B cell (primary cell): ENCODE measurements around the gene IRF9. TPM values are rescaled to one million over a fixed set of nuclear protein-coding genes. Genes with fewer than 3 reads are reported as not detected.
A peak's percentile ranks its signal among the peaks of the same experiment; 100 is the strongest.

Experiments
- ATAC-seq: fragments of 200-7000 bp; cut with Tn5 transposase; one replicate; pipeline ENCODE4 v1.10.0; 2021; ENCODE audit warnings: low read depth, mild to moderate bottlenecking, moderate number of reproducible peaks, moderate library complexity
- CTCF ChIA-PET: fragments of 350-600 bp; sonication (Branson Sonifier 250); formaldehyde crosslinking; loops from one replicate; lab custom pipeline; 2021; ENCODE audit warnings: antibody characterized with exemption, inconsistent platforms; lab: Charles Lee
- POLR2A ChIA-PET: fragments of 350-600 bp; sonication (Branson Sonifier 250); formaldehyde crosslinking; loops from one replicate; lab custom pipeline; 2021; ENCODE audit warnings: antibody characterized with exemption; lab: Charles Lee
- DNase-seq: peaks from one replicate; pipeline ENCODE4 v3.0.0; 2013
- H2AFZ ChIP-seq: 2 replicates; pipeline ENCODE4 v1.6.1; 2012; ENCODE audit warnings: mild to moderate bottlenecking, low read depth, low read length; ENCODE audit not compliant: insufficient read depth, poor library complexity, severe bottlenecking
- H3K27ac ChIP-seq, 2 donors: 1 replicate in 1 of 2; 2 replicates in 1 of 2; pipeline ENCODE4 v1.5.1; 2012 to 2013; ENCODE audit warnings: low read length in 2 of 2, mild to moderate bottlenecking in 2 of 2, moderate library complexity in 1 of 2
- H3K27me3 ChIP-seq, 4 experiments: fragments of 200-600 bp in 1 of 4; sonication (generic) in 1 of 4; replicated peaks in 1 of 4; 1 replicate in 2 of 4; 2 replicates in 2 of 4; pipeline versions ENCODE4 v1.6.1 to v1.7.0; 2013 to 2016; ENCODE audit warnings: low read length in 3 of 4, mild to moderate bottlenecking in 2 of 4, mixed read lengths in 1 of 4, moderate library complexity in 1 of 4; ENCODE audit not compliant: insufficient read depth in 4 of 4, control insufficient read depth in 3 of 4; ENCODE audit errors: control extremely low read depth in 1 of 4
- H3K36me3 ChIP-seq, 2 experiments: replicated peaks in 1 of 2; 1 replicate in 1 of 2; 2 replicates in 1 of 2; pipeline versions ENCODE4 v1.6.1 to v1.7.1; 2013; ENCODE audit warnings: low read length in 1 of 2; ENCODE audit not compliant: insufficient read depth in 2 of 2, control insufficient read depth in 1 of 2; ENCODE audit errors: control extremely low read depth in 1 of 2, extremely low read depth in 1 of 2
- H3K4me1 ChIP-seq, 2 donors: fragments of 200-600 bp in 1 of 2; sonication (generic) in 1 of 2; 1 replicate in 1 of 2; 2 replicates in 1 of 2; pipeline versions ENCODE4 v1.5.1 to v1.6.1; 2013 to 2017; ENCODE audit warnings: low read length in 2 of 2; ENCODE audit not compliant: control insufficient read depth in 2 of 2, insufficient read depth in 2 of 2
- H3K4me2 ChIP-seq: replicated peaks from 2 replicates; pipeline ENCODE3; 2012; ENCODE audit warnings: mild to moderate bottlenecking, low read depth, low read length; ENCODE audit not compliant: poor library complexity, severe bottlenecking
- H3K4me3 ChIP-seq, 5 experiments: fragments of 200-600 bp in 1 of 5; sonication (generic) in 1 of 5; 1 replicate in 3 of 5; 2 replicates in 2 of 5; pipeline versions ENCODE4 v1.5.1 to v1.7.0; 2011 to 2016; ENCODE audit warnings: low read length in 4 of 5, mild to moderate bottlenecking in 4 of 5, low read depth in 2 of 5, control low read depth in 1 of 5, moderate library complexity in 1 of 5; ENCODE audit not compliant: insufficient read depth in 1 of 5; ENCODE audit errors: control extremely low read depth in 1 of 5, extremely low read depth in 1 of 5
- H3K79me2 ChIP-seq: fragments of 200-600 bp; sonication (generic); one replicate; pipeline ENCODE4 v1.6.0; 2016; ENCODE audit warnings: low read length; ENCODE audit not compliant: control insufficient read depth, insufficient read depth
- H3K9ac ChIP-seq: fragments of 200-600 bp; sonication (generic); 2 replicates; pipeline ENCODE4 v1.6.1; 2017; ENCODE audit warnings: mild to moderate bottlenecking, low read length, moderate library complexity
- H3K9me3 ChIP-seq, 3 donors: one replicate each; pipeline versions ENCODE4 v1.6.1 to v1.7.1; 2013; ENCODE audit warnings: low read length in 2 of 3; ENCODE audit not compliant: control insufficient read depth in 2 of 3, insufficient read depth in 1 of 3; ENCODE audit errors: control extremely low read depth in 1 of 3
- H4K20me1 ChIP-seq: 2 replicates; pipeline ENCODE4 v1.6.0; 2012; ENCODE audit warnings: mild to moderate bottlenecking, low read length; ENCODE audit not compliant: insufficient read depth, control insufficient read depth, poor library complexity, severe bottlenecking
- H3K27ac Mint-ChIP-seq: one replicate; pipeline ENCODE4 v1.8.0; 2021; ENCODE audit warnings: mixed read lengths
- H3K27me3 Mint-ChIP-seq: one replicate; pipeline ENCODE4 v1.8.0; 2021; ENCODE audit warnings: mixed read lengths
- H3K4me1 Mint-ChIP-seq: one replicate; pipeline ENCODE4 v1.8.0; 2021; ENCODE audit warnings: mixed read lengths
- H3K4me3 Mint-ChIP-seq: one replicate; pipeline ENCODE4 v1.8.0; 2021; ENCODE audit warnings: mixed read lengths
- H3K9me3 Mint-ChIP-seq: one replicate; pipeline ENCODE4 v1.8.0; 2022; ENCODE audit warnings: mixed read lengths; ENCODE audit not compliant: insufficient read depth
- EZH2 ChIP-seq: IDR thresholded peaks from 2 replicates; pipeline ENCODE4 v1.6.1; 2012; ENCODE audit warnings: borderline replicate concordance, low read depth, mild to moderate bottlenecking, moderate library complexity, low read length; ENCODE audit not compliant: insufficient read depth, poor library complexity, severe bottlenecking
- WGBS: methylation state at CpG from one replicate; pipeline ENCODE4 v1.1.5; 2013; ENCODE audit warnings: missing lambda C conversion rate; ENCODE audit not compliant: insufficient coverage; 5-methylcytosine and 5-hydroxymethylcytosine counted together
- intact Hi-C: fragments of 100-400 bp; cut with micrococcal nuclease; formaldehyde crosslinking; loops from one replicate; pipeline ENCODE4 v1.10.0; 2022
- polyA plus RNA-seq: library from polyadenylated mRNA; depleted of rRNA; stranded (reverse); fragments of >200 nt; gene quantifications from 2 replicates; pipeline ENCODE4 v1.2.3, GENCODE V29; 2012
- total RNA-seq, 2 donors: library from RNA; stranded (reverse); fragments of 120-200 nt in 1 of 2; gene quantifications; 1 replicate in 1 of 2; 2 replicates in 1 of 2; pipeline versions ENCODE4 v1.2.3 to v1.2.4, GENCODE V29; 2013 to 2022
- TF ChIP-seq, protein P1 (sequence below): fragments of 200-600 bp; IDR thresholded peaks from one replicate; pipeline ENCODE4 v1.8.0; 2022; ENCODE audit warnings: antibody characterized with exemption, mild to moderate bottlenecking

Gene IRF9
- total and polyA plus RNA-seq, 2 donors (not counting 1 experiment from before 2014, with no cell fraction given): 191 to 269 TPM

DNA sequence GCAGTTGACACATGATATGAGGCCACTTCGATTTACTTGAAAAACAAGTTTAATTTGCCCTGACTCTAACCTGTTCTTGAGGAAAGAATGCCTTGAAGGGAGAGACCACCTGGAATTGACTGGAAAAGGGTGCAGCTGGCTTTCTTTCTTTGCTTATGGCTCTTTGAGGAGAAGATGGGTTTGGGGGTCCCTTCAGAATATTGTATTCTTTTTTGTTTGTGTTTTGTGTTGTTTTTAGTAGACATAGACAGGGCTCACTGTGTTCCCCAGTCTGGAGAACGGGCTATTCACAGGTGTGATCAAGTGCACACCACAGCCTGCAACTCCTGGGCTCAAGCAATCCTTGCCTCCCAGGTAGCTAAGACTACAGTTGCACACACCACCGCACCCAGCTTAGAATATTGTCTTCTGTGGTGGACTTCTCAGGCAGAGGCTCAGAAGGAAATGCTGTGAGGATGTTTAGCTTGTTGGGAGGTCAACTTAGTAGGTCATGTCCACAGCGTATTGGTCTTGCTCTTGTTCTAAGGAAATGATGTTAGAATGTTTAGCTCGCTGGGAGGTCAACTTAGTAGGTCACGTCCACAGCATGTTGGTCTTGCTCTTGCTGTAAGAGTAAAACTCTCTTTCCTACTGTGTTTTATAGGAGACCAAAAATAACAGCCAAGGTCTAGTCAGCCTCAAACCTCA, 44.8 kb upstream of the IRF9 start:
- peak overlapping the region; percentile 95 for H3K4me2 ChIP-seq
- DNase-seq (no peak), ATAC-seq (no peak)
- Mint-ChIP-seq H3K27ac (no peak overlapping the region), H3K9me3 (no peaks in the 10 kb centered on the region), H3K4me1 (peaks cover 26% of the 10 kb centered on the region), H3K27me3 (no peaks in the 10 kb centered on the region), H3K4me3 (peak overlapping the region; percentile 93)
- intact Hi-C loops: loop anchor here (10.0 kb wide), 1 partner anchor 561 kb away; the partner anchor contains the start of genes THTPA and ZFHX2
- ChIA-PET CTCF (interaction anchor here (1.1 to 4.1 kb wide), 11 partner anchors 9 to 192 kb away, joined by 3 to 37 read pairs (median 5); partner anchors contain the start of genes CIDEB, EMC9, IRF9 and PSME1), POLR2A (interaction anchor here (0.6 to 2.9 kb wide), 5 partner anchors 17 to 77 kb away, joined by 3 to 49 read pairs (median 5); partner anchors contain the start of gene PSME1)
- peak overlapping the region; percentile 98 for H3K9ac ChIP-seq
- TF ChIP-seq EZH2: no peak
- TF ChIP-seq, protein P1, sequence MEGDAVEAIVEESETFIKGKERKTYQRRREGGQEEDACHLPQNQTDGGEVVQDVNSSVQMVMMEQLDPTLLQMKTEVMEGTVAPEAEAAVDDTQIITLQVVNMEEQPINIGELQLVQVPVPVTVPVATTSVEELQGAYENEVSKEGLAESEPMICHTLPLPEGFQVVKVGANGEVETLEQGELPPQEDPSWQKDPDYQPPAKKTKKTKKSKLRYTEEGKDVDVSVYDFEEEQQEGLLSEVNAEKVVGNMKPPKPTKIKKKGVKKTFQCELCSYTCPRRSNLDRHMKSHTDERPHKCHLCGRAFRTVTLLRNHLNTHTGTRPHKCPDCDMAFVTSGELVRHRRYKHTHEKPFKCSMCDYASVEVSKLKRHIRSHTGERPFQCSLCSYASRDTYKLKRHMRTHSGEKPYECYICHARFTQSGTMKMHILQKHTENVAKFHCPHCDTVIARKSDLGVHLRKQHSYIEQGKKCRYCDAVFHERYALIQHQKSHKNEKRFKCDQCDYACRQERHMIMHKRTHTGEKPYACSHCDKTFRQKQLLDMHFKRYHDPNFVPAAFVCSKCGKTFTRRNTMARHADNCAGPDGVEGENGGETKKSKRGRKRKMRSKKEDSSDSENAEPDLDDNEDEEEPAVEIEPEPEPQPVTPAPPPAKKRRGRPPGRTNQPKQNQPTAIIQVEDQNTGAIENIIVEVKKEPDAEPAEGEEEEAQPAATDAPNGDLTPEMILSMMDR: no peak
- peaks cover 30% of the 10 kb centered on the region for H3K79me2 ChIP-seq
- peaks cover 13% of the 10 kb centered on the region for H4K20me1 ChIP-seq
- H3K27me3 ChIP-seq: no peaks in the 10 kb centered on the region
- peaks cover 17 to 25% of the 10 kb centered on the region in 2 donors for H3K4me1 ChIP-seq
- H3K36me3 ChIP-seq: peaks cover 5 to 44% of the 10 kb centered on the region in 2 experiments
- 93% methylated on average over 3 of the region's 6 CpGs for WGBS
- H3K27ac ChIP-seq: peak overlapping the region in 1 of 2 donors; percentile 100
- H2AFZ ChIP-seq: no peak overlapping the region
- no peaks in the 10 kb centered on the region for H3K9me3 ChIP-seq
- peak overlapping the region in 3 of 5 experiments; percentile 88 to 99 (median 91) for H3K4me3 ChIP-seq

DNA sequence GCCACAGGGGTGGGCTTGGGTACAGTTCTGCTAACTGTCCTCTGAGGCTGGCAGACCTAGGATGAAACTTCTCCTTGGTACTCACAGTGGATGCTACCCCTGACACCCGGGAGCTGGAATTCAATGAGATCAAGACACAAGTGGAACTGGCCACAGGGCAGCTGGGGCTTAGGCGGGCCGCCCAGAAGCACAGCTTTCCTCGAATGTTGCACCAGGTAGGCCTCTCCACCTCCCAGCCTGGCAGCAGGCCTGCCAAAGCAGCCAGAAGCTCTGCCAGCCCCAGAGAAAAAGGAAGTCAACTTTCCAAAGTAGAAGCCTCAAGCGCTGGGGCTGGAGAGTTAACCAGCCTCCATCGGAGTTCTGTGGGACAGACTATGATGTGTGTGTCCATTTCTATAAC, 43.9 kb upstream of the IRF9 start:
- intact Hi-C loops: loop anchor here (10.0 kb wide), 1 partner anchor 562 kb away; the partner anchor contains the start of genes THTPA and ZFHX2
- CTCF ChIA-PET: interaction anchor here (1.2 to 4.1 kb wide), 6 partner anchors 8 to 191 kb away, joined by 3 to 28 read pairs (median 4); partner anchors contain the start of genes CIDEB, EMC9, PSME1 and PSME2
- POLR2A ChIA-PET: interaction anchor here (0.6 to 0.9 kb wide), 4 partner anchors 18 to 76 kb away, joined by 3 to 5 read pairs (median 4); partner anchors contain the start of gene PSME1

More for the DNA sequence above, 43.9 kb upstream of the IRF9 start:
- DNase-seq: no peak
- Histone ChIP-seq H3K27me3 (no peaks in the 10 kb centered on the region), H3K79me2 (peaks cover 29% of the 10 kb centered on the region), H3K27ac (no peak overlapping the region), H4K20me1 (peaks cover 13% of the 10 kb centered on the region), H3K9me3 (no peaks in the 10 kb centered on the region), H2AFZ (no peak overlapping the region), H3K4me3 (no peak overlapping the region), H3K36me3 (peaks cover 5 to 49% of the 10 kb centered on the region in 2 experiments), H3K9ac (no peak overlapping the region), H3K4me2 (no peak overlapping the region), H3K4me1 (peaks cover 17 to 25% of the 10 kb centered on the region in 2 donors)
- WGBS: 100% methylated on average over 4 of the region's 6 CpGs
- Mint-ChIP-seq H3K4me3 (no peak overlapping the region), H3K27me3 (no peaks in the 10 kb centered on the region), H3K27ac (no peak overlapping the region), H3K4me1 (peaks cover 26% of the 10 kb centered on the region), H3K9me3 (no peaks in the 10 kb centered on the region)
- TF ChIP-seq, protein P1: no peak
- no peak for ATAC-seq
